CD4-positive, alpha-beta T cell (primary cell): ENCODE results near the gene IBA57. TPM values are rescaled to one million over a fixed set of nuclear protein-coding genes. Genes with fewer than 3 reads are reported as not detected.

Source experiments
- ATAC-seq: fragments of 200-7000 bp; cut with Tn5 transposase; one replicate; pipeline ENCODE4 v1.10.0; 2022; ENCODE audit warnings: mild to moderate bottlenecking; ENCODE audit not compliant: poor library complexity
- CTCF ChIA-PET: fragments of 350-600 bp; sonication (Branson Sonifier 250); formaldehyde crosslinking; loops from one replicate; lab custom pipeline; 2021; ENCODE audit warnings: antibody characterized with exemption, inconsistent platforms; lab: Charles Lee
- POLR2A ChIA-PET: fragments of 350-600 bp; sonication (Branson Sonifier 250); formaldehyde crosslinking; loops from one replicate; lab custom pipeline; 2021; ENCODE audit warnings: antibody characterized with exemption, inconsistent platforms; lab: Charles Lee
- DNase-seq, 14 experiments: peaks; one replicate each; pipeline ENCODE4 v3.0.0-alpha.2; 2013 to 2020; ENCODE audit warnings: mixed read lengths in 2 of 14
- H3K27ac ChIP-seq, 2 donors: one replicate each; pipeline versions ENCODE4 v1.5.1 to v1.7.0; 2013; ENCODE audit warnings: low read length in 2 of 2, low read depth in 1 of 2, mild to moderate bottlenecking in 1 of 2
- H3K27me3 ChIP-seq, 2 experiments: 1 replicate in 1 of 2; 2 replicates in 1 of 2; pipeline versions ENCODE4 v1.6.1 to v1.7.0; 2013; ENCODE audit warnings: low read length in 2 of 2, control low read depth in 1 of 2, mild to moderate bottlenecking in 1 of 2, moderate library complexity in 1 of 2; ENCODE audit not compliant: insufficient read depth in 2 of 2, control insufficient read depth in 1 of 2
- H3K36me3 ChIP-seq: one replicate; pipeline ENCODE4 v1.6.1; 2013; ENCODE audit warnings: low read length, control low read depth; ENCODE audit not compliant: insufficient read depth
- H3K4me1 ChIP-seq: one replicate; pipeline ENCODE4 v1.6.1; 2013; ENCODE audit warnings: low read length, control low read depth; ENCODE audit not compliant: insufficient read depth
- H3K4me3 ChIP-seq: one replicate; pipeline ENCODE4 v1.5.1; 2013; ENCODE audit warnings: mild to moderate bottlenecking, low read length, moderate library complexity
- H3K9me3 ChIP-seq, 2 experiments: 1 replicate in 1 of 2; 2 replicates in 1 of 2; pipeline versions ENCODE4 v1.6.1 to v1.7.0; 2013; ENCODE audit warnings: low read length in 2 of 2, mild to moderate bottlenecking in 2 of 2, control low read depth in 1 of 2, moderate library complexity in 1 of 2; ENCODE audit not compliant: control insufficient read depth in 1 of 2, insufficient read depth in 1 of 2
- H3K27ac Mint-ChIP-seq: one replicate; pipeline ENCODE4 v1.8.0; 2020; ENCODE audit warnings: mixed read lengths
- H3K27me3 Mint-ChIP-seq: one replicate; pipeline ENCODE4 v1.8.0; 2021; ENCODE audit warnings: mixed read lengths
- H3K36me3 Mint-ChIP-seq: one replicate; pipeline ENCODE4 v1.8.0; 2021; ENCODE audit warnings: low read depth, mixed read lengths
- H3K4me1 Mint-ChIP-seq: one replicate; pipeline ENCODE4 v1.8.0; 2021; ENCODE audit warnings: low read depth, mixed read lengths
- H3K4me3 Mint-ChIP-seq: one replicate; pipeline ENCODE4 v1.8.0; 2020; ENCODE audit warnings: mild to moderate bottlenecking, mixed read lengths
- H3K9me3 Mint-ChIP-seq: one replicate; pipeline ENCODE4 v1.8.0; 2020; ENCODE audit warnings: mixed read lengths
- CTCF ChIP-seq: fragments of 200-600 bp; IDR thresholded peaks from one replicate; pipeline ENCODE4 v1.8.0; 2022; ENCODE audit warnings: antibody characterized with exemption, mild to moderate bottlenecking
- intact Hi-C, 2 experiments: fragments of 100-400 bp; cut with DNase I in 1 of 2; cut with micrococcal nuclease in 1 of 2; formaldehyde crosslinking; loops; one replicate each; pipeline versions ENCODE4 v1.15.1 to v1.9.0; 2023 to 2025; cut with DNase I, micrococcal nuclease
- total RNA-seq, 174 experiments: library from RNA in 2 of 174; stranded (reverse) in 2 of 174; gene quantifications; one replicate each; pipeline ENCODE4 v1.2.3 and lab custom pipeline; 2021 to 2026

Gene IBA57
- total RNA-seq, 2 experiments from 2014 or later, result 19.7 to 19.9 TPM

DNA sequence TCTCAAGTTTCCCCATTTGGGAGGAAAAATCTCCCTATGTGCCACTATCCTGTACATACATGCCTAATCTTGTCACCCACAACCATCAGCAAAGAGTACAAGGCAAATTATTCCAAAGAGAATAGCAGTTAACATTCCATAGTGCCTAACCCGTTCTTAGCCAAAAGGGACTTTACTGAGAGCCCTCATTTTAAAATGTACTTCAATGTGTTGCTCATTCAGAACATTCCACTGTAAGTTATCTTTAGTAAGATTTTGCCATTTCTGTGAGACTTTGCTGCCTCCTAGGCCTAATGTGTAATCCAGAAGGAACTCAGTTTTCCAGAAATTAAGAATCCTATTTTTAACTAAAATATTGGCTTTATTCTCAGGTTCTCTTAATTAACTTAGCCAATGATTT lies 45.3 kb upstream of the IBA57 start:
- Mint-ChIP-seq H3K4me1 (no peaks in the 10 kb centered on the region), H3K4me3 (no peak overlapping the region), H3K27ac (no peak overlapping the region), H3K9me3 (no peaks in the 10 kb centered on the region), H3K36me3 (no peaks in the 10 kb centered on the region), H3K27me3 (no peaks in the 10 kb centered on the region)
- Histone ChIP-seq H3K4me1 (no peaks in the 10 kb centered on the region), H3K27ac (no peak overlapping the region), H3K9me3 (no peaks in the 10 kb centered on the region), H3K4me3 (no peak overlapping the region), H3K36me3 (no peaks in the 10 kb centered on the region), H3K27me3 (peaks cover 0 to 2% of the 10 kb centered on the region in 2 experiments)
- CTCF ChIA-PET, result no interaction called here
- DNase-seq (no peak), ATAC-seq (no peak)
- intact Hi-C loops, result no loop called here
- TF ChIP-seq CTCF, result no peak
- POLR2A ChIA-PET, result interaction anchor here (0.9 to 1.3 kb wide), 2 partner anchors 11 to 12 kb away, joined by 3 read pairs; no protein-coding TSS in a partner anchor

GRCh38 chr1:228120857-228121489 lies 44.6 kb upstream of the IBA57 start:
- no peaks in the 10 kb centered on the region for H3K27me3 Mint-ChIP-seq
- H3K9me3 Mint-ChIP-seq, result no peaks in the 10 kb centered on the region
- DNase-seq (peak in 3 of 14 experiments; percentile 33), ATAC-seq (peak; percentile 64)
- CTCF ChIA-PET, result interaction anchor here (1.1 kb wide), 1 partner anchor 10 kb away, joined by 3 read pairs; no protein-coding TSS in a partner anchor
- H3K4me3 Mint-ChIP-seq, result no peak overlapping the region
- Histone ChIP-seq H3K4me3 (no peak overlapping the region), H3K27ac (no peak overlapping the region), H3K4me1 (no peaks in the 10 kb centered on the region), H3K36me3 (no peaks in the 10 kb centered on the region), H3K27me3 (peaks cover 0 to 3% of the 10 kb centered on the region in 2 experiments), H3K9me3 (no peaks in the 10 kb centered on the region)
- no peak for TF ChIP-seq CTCF
- no peaks in the 10 kb centered on the region for H3K4me1 Mint-ChIP-seq
- POLR2A ChIA-PET, result no interaction called here
- no peaks in the 10 kb centered on the region for H3K36me3 Mint-ChIP-seq
- no peak overlapping the region for H3K27ac Mint-ChIP-seq
- intact Hi-C loops, result no loop called here

DNA sequence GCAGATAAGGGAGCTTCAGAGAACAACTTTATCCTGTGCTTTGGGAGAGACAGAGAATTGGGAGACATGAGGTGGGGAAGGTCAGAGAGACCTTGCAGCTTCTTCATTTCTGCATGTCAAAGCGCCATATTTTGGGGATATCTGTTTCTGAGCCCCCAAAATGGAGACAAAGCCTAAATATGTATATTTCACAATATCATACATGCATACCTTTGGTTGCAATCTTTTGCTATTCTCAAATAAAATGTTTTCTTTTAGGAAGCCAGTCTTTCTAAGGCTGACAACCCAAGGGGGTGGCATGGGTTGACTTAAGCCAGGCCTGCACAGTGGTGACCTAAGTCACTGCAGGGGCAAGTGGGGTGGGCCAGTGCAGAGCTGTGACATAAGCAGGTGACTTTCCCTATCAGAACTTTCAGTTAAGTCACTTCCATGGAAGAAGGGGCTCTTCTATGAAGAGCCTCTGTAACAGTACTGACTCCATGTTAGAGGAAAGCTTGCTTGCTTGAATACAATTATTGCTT lies 42.6 kb upstream of the IBA57 start:
- Histone ChIP-seq H3K27me3 (peaks cover 0 to 3% of the 10 kb centered on the region in 2 experiments), H3K4me1 (no peaks in the 10 kb centered on the region), H3K9me3 (no peaks in the 10 kb centered on the region), H3K4me3 (no peak overlapping the region), H3K27ac (no peak overlapping the region), H3K36me3 (no peaks in the 10 kb centered on the region)
- Mint-ChIP-seq H3K9me3 (no peaks in the 10 kb centered on the region), H3K27ac (no peak overlapping the region), H3K4me3 (no peak overlapping the region), H3K4me1 (no peaks in the 10 kb centered on the region), H3K36me3 (no peaks in the 10 kb centered on the region), H3K27me3 (peaks cover 8% of the 10 kb centered on the region)
- ATAC-seq (no peak), DNase-seq (no peak)
- intact Hi-C loops, result no loop called here
- CTCF ChIA-PET, result interaction anchor here (1.3 kb wide), 1 partner anchor 43 kb away, joined by 3 read pairs; no protein-coding TSS in a partner anchor
- POLR2A ChIA-PET, result interaction anchor here (1.1 kb wide), 1 partner anchor 16 kb away, joined by 3 read pairs; no protein-coding TSS in a partner anchor
- no peak for TF ChIP-seq CTCF
